HepG2 (cell line): ENCODE results near the gene UTS2R. TPM values are rescaled to one million over a fixed set of nuclear protein-coding genes. Genes with fewer than 3 reads are reported as not detected.

ENCODE experiments used
- ETS1 ChIP-seq: sonication (generic); formaldehyde crosslinking; IDR thresholded peaks from 2 replicates; pipeline ENCODE4 v1.4.0; 2020; ENCODE audit warnings: missing genetic modification reagents
- GLI4 ChIP-seq: sonication (generic); formaldehyde crosslinking; IDR thresholded peaks from 2 replicates; pipeline ENCODE4 v1.5.1; 2020; ENCODE audit warnings: missing genetic modification reagents, mild to moderate bottlenecking, moderate library complexity, borderline replicate concordance
- HOMEZ ChIP-seq: IDR thresholded peaks from 2 replicates; pipeline ENCODE4 v1.6.1; 2016; ENCODE audit warnings: low read depth
- KLF15 ChIP-seq: sonication (generic); formaldehyde crosslinking; IDR thresholded peaks from 2 replicates; pipeline ENCODE4 v1.8.1; 2023; ENCODE audit warnings: borderline replicate concordance, mild to moderate bottlenecking, inconsistent platforms, missing genetic modification reagents, mixed read lengths
- MAFK ChIP-seq, 2 experiments: IDR thresholded peaks in 1 of 2; conservative IDR thresholded peaks in 1 of 2; 2 replicates each; pipeline ENCODE4 v1.6.1; 2011; ENCODE audit warnings: improper control_type of control experiment in 2 of 2, low read length in 2 of 2
- MTF1 ChIP-seq: sonication (generic); formaldehyde crosslinking; IDR thresholded peaks from 2 replicates; pipeline ENCODE4 v1.5.0; 2020; ENCODE audit warnings: missing genetic modification reagents
- MXD1 ChIP-seq: sonication (generic); formaldehyde crosslinking; IDR thresholded peaks from 2 replicates; pipeline ENCODE4 v1.4.0; 2020; ENCODE audit warnings: mild to moderate bottlenecking, missing genetic modification reagents
- PRMT3 ChIP-seq: sonication (generic); formaldehyde crosslinking; IDR thresholded peaks from 2 replicates; pipeline ENCODE4 v1.8.1; 2022; ENCODE audit warnings: low read depth, mild to moderate bottlenecking, moderate library complexity, missing genetic modification reagents, borderline replicate concordance
- RBM39 ChIP-seq: fragments of 200-400 bp; formaldehyde crosslinking; IDR thresholded peaks from one replicate; pipeline ENCODE4 v1.6.1; 2018; ENCODE audit warnings: antibody characterized with exemption, mild to moderate bottlenecking, low read depth, low read length; ENCODE audit not compliant: poor library complexity, severe bottlenecking
- SETDB1 ChIP-seq: sonication (generic); formaldehyde crosslinking; IDR thresholded peaks from 2 replicates; pipeline ENCODE4 v1.5.1; 2020; ENCODE audit warnings: missing genetic modification reagents, mild to moderate bottlenecking, borderline replicate concordance
- SSRP1 ChIP-seq: IDR thresholded peaks from 2 replicates; pipeline ENCODE4 v1.6.1; 2016; ENCODE audit warnings: control low read depth
- STAT5B ChIP-seq: sonication (generic); formaldehyde crosslinking; IDR thresholded peaks from 2 replicates; pipeline ENCODE4 v1.4.0; 2020; ENCODE audit warnings: missing genetic modification reagents
- TERF1 ChIP-seq: sonication (generic); formaldehyde crosslinking; IDR thresholded peaks from 2 replicates; pipeline ENCODE4 v1.8.0; 2022; ENCODE audit warnings: mild to moderate bottlenecking, missing genetic modification reagents, moderate library complexity
- TSC22D2 ChIP-seq: sonication (generic); formaldehyde crosslinking; IDR thresholded peaks from 2 replicates; pipeline ENCODE4 v1.5.1; 2020; ENCODE audit warnings: missing genetic modification reagents, mild to moderate bottlenecking, borderline replicate concordance
- ZFP36L2 ChIP-seq: sonication (generic); formaldehyde crosslinking; IDR thresholded peaks from 2 replicates; pipeline ENCODE4 v1.4.0; 2020; ENCODE audit warnings: missing genetic modification reagents
- ZNF333 ChIP-seq: sonication (generic); formaldehyde crosslinking; IDR thresholded peaks from 2 replicates; pipeline ENCODE4 v1.4.0; 2020; ENCODE audit warnings: mild to moderate bottlenecking, missing genetic modification reagents, borderline replicate concordance
- ZNF577 ChIP-seq: sonication (generic); formaldehyde crosslinking; IDR thresholded peaks from 2 replicates; pipeline ENCODE4 v1.4.0; 2020; ENCODE audit warnings: mild to moderate bottlenecking, low read depth, missing genetic modification reagents, borderline replicate concordance
- ZNF605 ChIP-seq: sonication (generic); formaldehyde crosslinking; IDR thresholded peaks from 2 replicates; pipeline ENCODE4 v1.8.0; 2022; ENCODE audit warnings: mild to moderate bottlenecking, missing genetic modification reagents
- ZNF660 ChIP-seq: sonication (generic); formaldehyde crosslinking; IDR thresholded peaks from 2 replicates; pipeline ENCODE4 v1.5.1; 2020; ENCODE audit warnings: mild to moderate bottlenecking, low read depth, missing genetic modification reagents, borderline replicate concordance
- polyA plus RNA-seq, 8 experiments: library from polyadenylated mRNA; depleted of rRNA in 3 of 8; stranded (reverse) in 7 of 8; unstranded in 1 of 8; fragments of >200 nt; fragmentation: Illumina TruSeq in 4 of 8; extraction: Trizol in 4 of 8; gene quantifications; 2 replicates each; pipeline versions ENCODE4 v1.2.1 to v1.2.3, GENCODE V29; 2011 to 2016; ENCODE audit warnings: low read depth in 4 of 8, missing spikeins in 1 of 8, mixed read lengths in 1 of 8; ENCODE audit not compliant: insufficient read depth in 1 of 8
- total RNA-seq, 5 experiments: library from RNA; depleted of rRNA; stranded (reverse); fragments of >200 nt; fragmentation: Illumina TruSeq; extraction: Trizol; gene quantifications; 2 replicates each; pipeline ENCODE4 v1.2.3, GENCODE V29; 2016; ENCODE audit warnings: low read depth in 1 of 5
- TF ChIP-seq, protein P1 (sequence below): sonication (generic); formaldehyde crosslinking; IDR thresholded peaks from 2 replicates; pipeline ENCODE4 v1.9.0; 2022; ENCODE audit warnings: missing genetic modification reagents, mild to moderate bottlenecking, borderline replicate concordance
- TF ChIP-seq, protein P2 (sequence below): sonication (generic); formaldehyde crosslinking; IDR thresholded peaks from 2 replicates; pipeline ENCODE4 v1.8.0; 2023; ENCODE audit warnings: mild to moderate bottlenecking, missing genetic modification reagents

UTS2R gene
- total and polyA plus RNA-seq, 2 of the 13 experiments (the other 11 are each of a cell fraction or from before 2014, with no cell fraction given): 0.13 to 0.15 TPM

DNA sequence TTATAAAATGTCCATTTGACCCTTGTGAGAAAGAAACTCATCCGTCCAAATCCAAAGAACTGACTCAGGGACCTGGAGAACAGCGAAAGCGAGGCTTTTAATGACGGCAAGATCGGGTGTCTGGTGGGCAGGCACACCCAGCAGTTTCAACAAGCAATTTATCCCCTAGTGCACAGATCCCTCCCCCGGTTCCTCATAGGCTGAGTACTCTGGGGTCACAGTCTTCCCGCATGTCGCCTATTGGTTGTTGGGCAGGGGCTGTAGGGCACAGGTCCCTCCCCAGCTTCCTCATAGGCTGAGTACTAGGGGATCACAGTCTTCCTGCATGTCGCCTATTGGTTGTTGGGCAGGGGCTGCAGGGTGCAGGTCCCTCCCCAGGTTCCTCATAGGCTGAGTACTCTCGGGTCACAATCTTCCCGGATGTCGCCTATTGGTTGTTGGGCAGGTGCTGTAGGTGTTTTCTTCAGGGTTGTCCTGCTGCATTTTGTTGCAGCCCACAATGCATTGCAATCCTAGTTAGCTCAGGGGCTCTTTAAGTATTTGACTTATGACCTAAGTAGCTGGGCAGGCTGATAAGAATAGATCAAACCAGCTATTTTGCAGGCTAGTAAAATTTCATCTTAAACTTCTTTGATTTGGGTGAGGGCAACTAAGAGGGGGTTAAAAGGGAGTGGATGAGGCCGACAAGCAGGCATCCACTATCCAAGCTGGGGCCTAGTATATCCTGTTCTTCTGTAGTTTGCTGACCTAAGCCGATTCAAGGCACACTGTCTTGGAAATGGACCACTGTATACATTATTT lies 3.6 kb upstream of the UTS2R start (continued):
- TF ChIP-seq STAT5B (CRISPR knock-in tag): no peak
- no peak for TF ChIP-seq SETDB1 (CRISPR knock-in tag)
- TF ChIP-seq HOMEZ (CRISPR knock-in tag): peak; percentile 59; the same call in 1 of the 2 replicates
- TF ChIP-seq, protein P1, sequence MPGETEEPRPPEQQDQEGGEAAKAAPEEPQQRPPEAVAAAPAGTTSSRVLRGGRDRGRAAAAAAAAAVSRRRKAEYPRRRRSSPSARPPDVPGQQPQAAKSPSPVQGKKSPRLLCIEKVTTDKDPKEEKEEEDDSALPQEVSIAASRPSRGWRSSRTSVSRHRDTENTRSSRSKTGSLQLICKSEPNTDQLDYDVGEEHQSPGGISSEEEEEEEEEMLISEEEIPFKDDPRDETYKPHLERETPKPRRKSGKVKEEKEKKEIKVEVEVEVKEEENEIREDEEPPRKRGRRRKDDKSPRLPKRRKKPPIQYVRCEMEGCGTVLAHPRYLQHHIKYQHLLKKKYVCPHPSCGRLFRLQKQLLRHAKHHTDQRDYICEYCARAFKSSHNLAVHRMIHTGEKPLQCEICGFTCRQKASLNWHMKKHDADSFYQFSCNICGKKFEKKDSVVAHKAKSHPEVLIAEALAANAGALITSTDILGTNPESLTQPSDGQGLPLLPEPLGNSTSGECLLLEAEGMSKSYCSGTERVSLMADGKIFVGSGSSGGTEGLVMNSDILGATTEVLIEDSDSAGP (CRISPR knock-in tag): no peak
- TF ChIP-seq, protein P2, sequence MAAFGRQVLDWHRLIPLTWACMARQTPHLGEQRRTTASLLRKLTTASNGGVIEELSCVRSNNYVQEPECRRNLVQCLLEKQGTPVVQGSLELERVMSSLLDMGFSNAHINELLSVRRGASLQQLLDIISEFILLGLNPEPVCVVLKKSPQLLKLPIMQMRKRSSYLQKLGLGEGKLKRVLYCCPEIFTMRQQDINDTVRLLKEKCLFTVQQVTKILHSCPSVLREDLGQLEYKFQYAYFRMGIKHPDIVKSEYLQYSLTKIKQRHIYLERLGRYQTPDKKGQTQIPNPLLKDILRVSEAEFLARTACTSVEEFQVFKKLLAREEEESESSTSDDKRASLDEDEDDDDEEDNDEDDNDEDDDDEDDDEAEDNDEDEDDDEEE: no peak
- no peak for TF ChIP-seq ZNF333 (CRISPR knock-in tag)
- no peak for TF ChIP-seq ZNF577 (CRISPR knock-in tag)
- TF ChIP-seq MAFK (conservative IDR thresholded peaks at IDR 0.05 in 1 of 2, IDR thresholded peaks at IDR 0.05 in 1 of 2; ENCODE audit: low read length in 2 of 2): peak; percentile 74 to 81
- no peak for TF ChIP-seq MXD1 (CRISPR knock-in tag)
- no peak for TF ChIP-seq PRMT3
- TF ChIP-seq GLI4 (CRISPR knock-in tag): 0 out of 2 replicates have a peak, but pooled peaks have one; percentile 29
- TF ChIP-seq KLF15: no peak
- TF ChIP-seq ZNF605 (CRISPR knock-in tag): peak; percentile 86
- no peak for TF ChIP-seq ZNF660 (CRISPR knock-in tag)
- TF ChIP-seq MTF1 (CRISPR knock-in tag): no peak
- no peak for TF ChIP-seq ZFP36L2
- TF ChIP-seq RBM39: no peak
- 0 out of 2 replicates have a peak, but pooled peaks have one; percentile 44 for TF ChIP-seq TSC22D2 (CRISPR knock-in tag)
- no peak for TF ChIP-seq SSRP1
- no peak for TF ChIP-seq ETS1 (CRISPR knock-in tag)
- TF ChIP-seq TERF1: no peak
